ENCODE data around the gene SRP14.
"Not testable (repeated sequence)": the region's sequence is repeated elsewhere in the genome, so short reads cannot be mapped to it uniquely, and the experiment has no call there.

Gene SRP14

DNA sequence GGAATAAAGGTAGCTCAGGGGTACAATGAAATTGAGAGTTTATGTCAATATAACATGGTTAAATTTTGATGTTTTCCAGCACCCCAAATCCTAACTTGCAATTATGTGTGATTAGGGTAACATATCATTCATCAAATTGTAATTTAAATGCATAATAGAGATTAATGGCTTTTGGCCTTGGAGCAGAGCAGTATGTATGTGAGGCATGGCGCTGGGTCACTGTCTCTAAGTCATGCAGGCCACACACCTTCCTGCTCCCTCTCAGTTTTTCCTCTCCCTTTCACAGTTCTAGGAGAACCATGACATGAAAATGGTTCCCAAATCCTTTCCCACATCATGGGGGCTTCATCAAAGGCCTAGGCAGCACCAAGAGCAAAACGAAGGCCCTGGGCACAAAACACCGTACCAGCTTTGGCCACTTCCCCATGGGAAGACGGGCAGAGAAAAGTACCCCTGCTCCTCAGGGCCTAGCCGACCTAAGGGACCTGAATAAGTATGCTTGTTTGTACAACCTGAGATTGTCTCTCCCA, 3.9 kb upstream of the SRP14 start:
- DNase-seq (ENCODE audit: low read depth), result no peak
- H3K4me3 ChIP-seq (ENCODE audit: low read depth, low read length), result no peak overlapping the region
- TF ChIP-seq, protein P1, sequence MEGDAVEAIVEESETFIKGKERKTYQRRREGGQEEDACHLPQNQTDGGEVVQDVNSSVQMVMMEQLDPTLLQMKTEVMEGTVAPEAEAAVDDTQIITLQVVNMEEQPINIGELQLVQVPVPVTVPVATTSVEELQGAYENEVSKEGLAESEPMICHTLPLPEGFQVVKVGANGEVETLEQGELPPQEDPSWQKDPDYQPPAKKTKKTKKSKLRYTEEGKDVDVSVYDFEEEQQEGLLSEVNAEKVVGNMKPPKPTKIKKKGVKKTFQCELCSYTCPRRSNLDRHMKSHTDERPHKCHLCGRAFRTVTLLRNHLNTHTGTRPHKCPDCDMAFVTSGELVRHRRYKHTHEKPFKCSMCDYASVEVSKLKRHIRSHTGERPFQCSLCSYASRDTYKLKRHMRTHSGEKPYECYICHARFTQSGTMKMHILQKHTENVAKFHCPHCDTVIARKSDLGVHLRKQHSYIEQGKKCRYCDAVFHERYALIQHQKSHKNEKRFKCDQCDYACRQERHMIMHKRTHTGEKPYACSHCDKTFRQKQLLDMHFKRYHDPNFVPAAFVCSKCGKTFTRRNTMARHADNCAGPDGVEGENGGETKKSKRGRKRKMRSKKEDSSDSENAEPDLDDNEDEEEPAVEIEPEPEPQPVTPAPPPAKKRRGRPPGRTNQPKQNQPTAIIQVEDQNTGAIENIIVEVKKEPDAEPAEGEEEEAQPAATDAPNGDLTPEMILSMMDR (IDR thresholded peaks at IDR 0.05; ENCODE audit: control insufficient read depth, extremely low read depth, insufficient read depth), result no peak

DNA sequence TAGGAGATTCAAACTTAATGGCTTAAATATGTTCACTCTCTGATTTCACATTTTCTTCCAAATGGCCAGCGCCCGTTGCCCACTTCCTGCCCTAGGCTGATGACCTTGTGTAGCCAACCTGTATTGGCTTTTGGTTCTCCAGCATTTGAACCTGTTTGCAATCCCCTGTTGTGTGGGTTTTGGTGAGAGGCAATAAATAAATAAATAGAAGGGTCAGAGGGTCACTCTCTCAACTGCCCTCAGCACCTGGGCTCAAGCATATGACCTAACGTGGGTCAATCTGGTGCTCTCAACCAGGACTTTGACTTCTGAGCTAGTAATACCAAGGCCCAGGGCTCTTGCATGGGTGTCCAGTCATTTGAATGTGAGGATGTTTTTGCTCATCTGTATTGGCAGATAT, 1.8 kb upstream of the SRP14 start:
- H3K4me3 ChIP-seq (ENCODE audit: low read depth, low read length), result no peak overlapping the region
- TF ChIP-seq, protein P1 (IDR thresholded peaks at IDR 0.05; ENCODE audit: control insufficient read depth, extremely low read depth, insufficient read depth), result no peak
- no peak for DNase-seq (ENCODE audit: low read depth)

DNA sequence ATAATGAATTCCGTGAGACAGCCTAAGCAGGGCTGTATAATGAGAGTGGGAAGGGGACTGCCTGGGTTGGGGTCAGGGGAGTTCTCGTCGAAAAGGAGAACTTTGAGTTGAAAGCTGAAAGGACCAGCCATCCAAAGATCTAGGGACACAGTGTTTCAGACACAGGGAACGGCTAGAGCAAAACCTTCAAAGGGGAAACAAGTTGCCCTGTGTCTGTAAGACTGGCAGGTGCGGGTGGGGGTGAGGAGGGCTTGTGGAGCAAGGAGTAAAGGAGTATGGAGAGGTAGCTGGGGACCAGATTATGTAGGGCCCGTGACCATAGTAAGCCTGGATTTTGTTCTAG, 1.3 kb upstream of the SRP14 start:
- TF ChIP-seq, protein P1 (IDR thresholded peaks at IDR 0.05; ENCODE audit: control insufficient read depth, extremely low read depth, insufficient read depth), result no peak
- H3K4me3 ChIP-seq (ENCODE audit: low read depth, low read length), result no peak overlapping the region
- no peak for DNase-seq (ENCODE audit: low read depth)

DNA sequence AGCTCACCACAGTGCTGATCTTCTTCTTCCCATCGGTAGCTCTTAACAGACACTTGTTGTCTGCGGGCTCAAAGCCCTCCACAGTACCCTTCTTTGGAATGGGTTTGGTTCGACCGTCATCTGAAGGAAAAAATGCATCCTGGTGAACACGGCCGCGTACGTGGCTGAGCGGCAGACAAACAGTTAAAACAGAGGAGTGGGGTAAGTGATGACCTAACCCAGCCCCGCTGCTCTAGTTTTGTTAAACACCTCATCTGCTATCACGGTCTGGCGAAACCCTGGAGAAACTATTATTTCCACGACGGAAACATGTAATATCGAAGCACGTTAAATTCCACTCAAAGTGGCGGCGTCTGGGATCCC, 725 bp downstream of the SRP14 start:
- peak overlapping the region; percentile 91 for H3K4me3 ChIP-seq (ENCODE audit: low read depth, low read length)
- TF ChIP-seq, protein P1 (IDR thresholded peaks at IDR 0.05; ENCODE audit: control insufficient read depth, extremely low read depth, insufficient read depth), result no peak
- DNase-seq (ENCODE audit: low read depth), result no peak

DNA sequence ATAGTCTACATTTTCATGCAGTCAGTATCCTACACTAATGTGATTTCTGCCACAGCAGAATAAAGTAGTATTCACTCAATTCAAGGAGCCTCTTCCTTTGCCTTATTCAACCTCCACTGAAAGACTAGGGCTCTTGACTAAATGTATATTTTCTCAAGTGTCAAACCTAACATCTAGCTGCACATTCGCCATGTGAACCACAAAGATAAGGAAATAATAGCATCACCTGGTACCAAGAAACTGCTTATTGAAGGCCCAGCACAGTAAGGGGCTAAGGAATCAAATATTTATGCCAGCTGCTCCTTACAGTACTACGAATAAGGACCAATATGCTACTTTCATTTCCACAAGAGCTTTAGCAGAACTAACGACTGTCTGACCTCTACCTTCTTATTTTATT, 1.3 kb downstream of the SRP14 start:
- TF ChIP-seq, protein P1 (IDR thresholded peaks at IDR 0.05; ENCODE audit: control insufficient read depth, extremely low read depth, insufficient read depth), result no peak
- no peak for DNase-seq (ENCODE audit: low read depth)
- H3K4me3 ChIP-seq (ENCODE audit: low read depth, low read length), result peak overlapping the region; percentile 91

DNA sequence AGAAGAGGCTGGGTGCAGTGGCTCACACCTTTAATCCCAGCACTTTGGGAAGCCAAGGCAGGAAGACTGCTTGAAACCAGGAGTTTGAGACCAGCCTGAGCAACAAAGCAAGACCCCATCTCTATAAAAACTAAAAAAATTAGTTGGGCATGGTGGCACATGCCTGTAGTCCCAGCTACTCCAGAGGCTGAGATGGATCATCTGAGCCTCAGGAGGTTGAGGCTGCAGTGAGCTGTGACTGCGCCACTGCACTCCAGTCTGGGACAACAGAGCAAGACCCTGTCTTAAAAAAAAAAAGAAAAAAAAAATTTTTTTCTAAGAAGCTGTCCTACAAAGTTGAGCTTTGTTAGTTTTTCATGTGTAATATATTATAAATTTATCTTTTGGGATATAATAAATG, 3.8 kb downstream of the SRP14 start:
- H3K4me3 ChIP-seq (ENCODE audit: low read depth, low read length); DNase-seq (ENCODE audit: low read depth): not testable (repeated sequence)

DNA sequence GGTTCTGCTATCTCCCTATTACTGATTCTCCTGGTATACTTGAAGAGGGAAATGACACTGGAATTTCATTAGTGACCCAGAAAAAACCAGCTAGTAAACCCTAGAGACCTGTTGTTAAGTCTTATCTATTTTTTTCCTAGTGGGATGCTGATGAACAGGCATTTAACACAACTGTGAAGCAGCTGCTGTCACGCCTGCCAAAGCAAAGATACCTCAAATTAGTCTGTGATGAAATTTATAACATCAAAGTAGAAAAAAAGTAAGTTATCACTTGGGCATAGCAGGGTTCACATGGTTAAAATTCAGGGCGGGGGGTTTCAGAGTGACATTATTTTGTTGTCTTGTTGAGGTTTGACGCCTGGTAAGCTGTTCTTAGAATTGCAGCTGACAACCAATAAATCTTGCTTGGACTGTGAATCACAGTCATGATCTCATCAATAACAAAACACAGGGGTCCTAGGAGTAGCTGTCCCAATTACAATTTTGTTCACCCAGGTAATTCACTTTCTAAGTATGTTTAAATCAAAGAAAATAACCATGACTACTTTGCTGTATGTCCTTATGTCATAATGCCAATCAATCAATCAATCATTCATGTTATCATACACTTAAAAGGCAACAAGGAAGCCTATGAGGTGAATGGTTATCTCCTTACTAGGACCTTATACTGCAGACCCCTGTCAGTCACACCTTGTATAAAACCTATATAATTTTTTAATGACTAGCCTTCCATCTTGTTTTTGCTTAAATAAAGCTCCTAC, 4.6 kb downstream of the SRP14 start:
- no peak overlapping the region for H3K4me3 ChIP-seq (ENCODE audit: low read depth, low read length)
- DNase-seq (ENCODE audit: low read depth), result no peak
- TF ChIP-seq, protein P1 (IDR thresholded peaks at IDR 0.05; ENCODE audit: control insufficient read depth, extremely low read depth, insufficient read depth), result no peak

Data from LNCaP clone FGC (cell line).